GM12874 (cell line): ENCODE measurements around the gene CENPN.

ENCODE experiments used
- TF ChIP-seq, protein P1 (sequence below): IDR thresholded peaks from 2 replicates; pipeline ENCODE4 v1.5.1; 2011; ENCODE audit warnings: low read depth, mild to moderate bottlenecking, control low read depth, low read length, moderate library complexity; ENCODE audit not compliant: insufficient read depth

CENPN gene

GRCh38 chr16:81006211-81006812 is 702 bp upstream of the CENPN start:
- TF ChIP-seq, protein P1, sequence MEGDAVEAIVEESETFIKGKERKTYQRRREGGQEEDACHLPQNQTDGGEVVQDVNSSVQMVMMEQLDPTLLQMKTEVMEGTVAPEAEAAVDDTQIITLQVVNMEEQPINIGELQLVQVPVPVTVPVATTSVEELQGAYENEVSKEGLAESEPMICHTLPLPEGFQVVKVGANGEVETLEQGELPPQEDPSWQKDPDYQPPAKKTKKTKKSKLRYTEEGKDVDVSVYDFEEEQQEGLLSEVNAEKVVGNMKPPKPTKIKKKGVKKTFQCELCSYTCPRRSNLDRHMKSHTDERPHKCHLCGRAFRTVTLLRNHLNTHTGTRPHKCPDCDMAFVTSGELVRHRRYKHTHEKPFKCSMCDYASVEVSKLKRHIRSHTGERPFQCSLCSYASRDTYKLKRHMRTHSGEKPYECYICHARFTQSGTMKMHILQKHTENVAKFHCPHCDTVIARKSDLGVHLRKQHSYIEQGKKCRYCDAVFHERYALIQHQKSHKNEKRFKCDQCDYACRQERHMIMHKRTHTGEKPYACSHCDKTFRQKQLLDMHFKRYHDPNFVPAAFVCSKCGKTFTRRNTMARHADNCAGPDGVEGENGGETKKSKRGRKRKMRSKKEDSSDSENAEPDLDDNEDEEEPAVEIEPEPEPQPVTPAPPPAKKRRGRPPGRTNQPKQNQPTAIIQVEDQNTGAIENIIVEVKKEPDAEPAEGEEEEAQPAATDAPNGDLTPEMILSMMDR: no peak

DNA sequence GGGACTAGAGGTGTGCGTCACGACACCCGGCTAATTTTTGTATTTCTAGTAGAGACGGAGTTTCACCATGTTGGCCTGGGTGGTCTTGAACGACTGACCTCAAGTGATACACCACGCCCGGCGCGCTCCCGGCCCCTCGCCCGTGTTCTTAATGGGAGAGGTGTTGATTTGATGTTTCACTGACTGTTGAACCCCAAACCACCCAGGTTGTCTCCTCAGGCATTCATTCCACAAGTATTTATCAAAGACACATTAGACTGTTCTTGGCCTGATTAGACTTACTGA is 1.4 kb downstream of the CENPN start:
- TF ChIP-seq, protein P1: no peak

- TF ChIP-seq, protein P1: no peak
These were observed 6.0 kb downstream of the CENPN start for GRCh38 chr16:81012974-81013373.

DNA sequence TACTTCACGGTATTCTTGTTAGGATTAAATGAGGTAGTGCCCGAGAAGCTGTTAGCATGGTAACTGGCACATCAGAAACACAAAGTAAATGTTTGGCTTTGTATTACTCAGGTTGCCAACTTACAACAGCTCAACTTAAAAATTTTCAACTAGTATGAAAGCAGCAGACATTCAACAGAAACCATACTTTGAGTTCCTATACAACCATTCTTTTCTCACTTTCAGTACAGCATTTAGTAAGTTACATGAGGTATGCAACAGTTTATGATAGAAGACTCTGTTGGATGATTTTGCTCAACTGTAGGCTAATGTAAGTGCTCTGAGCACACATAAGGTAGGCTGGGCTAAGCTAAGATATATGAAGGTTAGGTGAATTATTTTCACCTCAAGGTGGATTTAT is 7.7 kb downstream of the CENPN start:
- TF ChIP-seq, protein P1: no peak

GRCh38 chr16:81018496-81018895 is 11.5 kb downstream of the CENPN start:
- TF ChIP-seq, protein P1: no peak

GRCh38 chr16:81026429-81026828 is 19.4 kb downstream of the CENPN start:
- TF ChIP-seq, protein P1: no peak

- TF ChIP-seq, protein P1: no peak
These were observed 23.1 kb downstream of the CENPN start for GRCh38 chr16:81029930-81030604.
